ENCODE results near the gene POLR2C.

DNA sequence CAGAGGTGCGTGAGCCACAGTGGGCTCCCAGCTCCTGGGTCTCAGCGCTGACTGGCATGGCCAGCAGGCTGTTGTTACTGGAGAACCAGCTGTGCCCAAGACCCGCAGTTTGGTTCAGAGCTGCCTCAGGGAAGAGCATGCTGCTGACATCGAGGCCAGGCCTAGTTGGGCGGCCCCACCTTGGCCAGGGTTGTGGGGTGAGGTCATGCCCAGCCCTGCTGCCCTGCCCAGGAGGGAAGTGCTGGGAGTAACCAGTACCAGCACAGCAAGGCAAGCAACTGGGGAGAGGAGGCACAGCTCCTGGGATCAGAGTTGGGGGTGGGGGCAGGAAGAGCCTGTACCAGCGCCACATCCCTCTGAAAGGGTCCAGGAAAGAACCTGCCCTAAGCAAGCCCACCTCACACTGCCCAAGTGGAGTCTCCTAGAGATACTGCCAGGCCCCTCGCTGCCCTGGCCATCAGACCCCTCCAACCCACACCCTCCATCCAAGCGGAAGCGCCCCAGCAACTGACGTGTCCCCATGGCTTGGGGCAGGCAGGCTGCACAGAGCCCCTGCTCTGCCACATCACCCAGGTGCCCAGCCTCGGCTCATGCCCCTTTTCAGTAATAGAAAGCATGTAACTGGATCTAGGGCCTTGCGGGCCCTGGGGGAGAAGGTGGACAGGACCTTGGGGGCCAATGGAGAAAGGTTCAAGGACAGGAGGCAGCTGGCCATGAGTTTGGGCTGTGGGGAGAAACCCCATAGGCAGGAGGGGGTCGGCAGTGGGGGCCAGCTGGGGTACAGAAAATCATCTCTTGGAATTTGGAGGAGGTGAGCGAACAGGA lies 22.8 kb downstream of the POLR2C start:
- TF ChIP-seq, protein P1, sequence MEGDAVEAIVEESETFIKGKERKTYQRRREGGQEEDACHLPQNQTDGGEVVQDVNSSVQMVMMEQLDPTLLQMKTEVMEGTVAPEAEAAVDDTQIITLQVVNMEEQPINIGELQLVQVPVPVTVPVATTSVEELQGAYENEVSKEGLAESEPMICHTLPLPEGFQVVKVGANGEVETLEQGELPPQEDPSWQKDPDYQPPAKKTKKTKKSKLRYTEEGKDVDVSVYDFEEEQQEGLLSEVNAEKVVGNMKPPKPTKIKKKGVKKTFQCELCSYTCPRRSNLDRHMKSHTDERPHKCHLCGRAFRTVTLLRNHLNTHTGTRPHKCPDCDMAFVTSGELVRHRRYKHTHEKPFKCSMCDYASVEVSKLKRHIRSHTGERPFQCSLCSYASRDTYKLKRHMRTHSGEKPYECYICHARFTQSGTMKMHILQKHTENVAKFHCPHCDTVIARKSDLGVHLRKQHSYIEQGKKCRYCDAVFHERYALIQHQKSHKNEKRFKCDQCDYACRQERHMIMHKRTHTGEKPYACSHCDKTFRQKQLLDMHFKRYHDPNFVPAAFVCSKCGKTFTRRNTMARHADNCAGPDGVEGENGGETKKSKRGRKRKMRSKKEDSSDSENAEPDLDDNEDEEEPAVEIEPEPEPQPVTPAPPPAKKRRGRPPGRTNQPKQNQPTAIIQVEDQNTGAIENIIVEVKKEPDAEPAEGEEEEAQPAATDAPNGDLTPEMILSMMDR (IDR thresholded peaks at IDR 0.05): no peak
- no peak for TF ChIP-seq POLR2AphosphoS5 (IDR thresholded peaks at IDR 0.05)
- TF ChIP-seq POLR2A (IDR thresholded peaks at IDR 0.05): no peak
- no peak for TF ChIP-seq EP300 (IDR thresholded peaks at IDR 0.05)

Data from gastroesophageal sphincter (tissue), 3 donors.